ENCODE measurements around the gene PUSL1. TPM values are rescaled to one million over a fixed set of nuclear protein-coding genes. Genes with fewer than 3 reads are reported as not detected.

The PUSL1 gene
- total RNA-seq, 4 donors from 2014 or later, result 20.0 to 52.5 (median 33.2) TPM

DNA sequence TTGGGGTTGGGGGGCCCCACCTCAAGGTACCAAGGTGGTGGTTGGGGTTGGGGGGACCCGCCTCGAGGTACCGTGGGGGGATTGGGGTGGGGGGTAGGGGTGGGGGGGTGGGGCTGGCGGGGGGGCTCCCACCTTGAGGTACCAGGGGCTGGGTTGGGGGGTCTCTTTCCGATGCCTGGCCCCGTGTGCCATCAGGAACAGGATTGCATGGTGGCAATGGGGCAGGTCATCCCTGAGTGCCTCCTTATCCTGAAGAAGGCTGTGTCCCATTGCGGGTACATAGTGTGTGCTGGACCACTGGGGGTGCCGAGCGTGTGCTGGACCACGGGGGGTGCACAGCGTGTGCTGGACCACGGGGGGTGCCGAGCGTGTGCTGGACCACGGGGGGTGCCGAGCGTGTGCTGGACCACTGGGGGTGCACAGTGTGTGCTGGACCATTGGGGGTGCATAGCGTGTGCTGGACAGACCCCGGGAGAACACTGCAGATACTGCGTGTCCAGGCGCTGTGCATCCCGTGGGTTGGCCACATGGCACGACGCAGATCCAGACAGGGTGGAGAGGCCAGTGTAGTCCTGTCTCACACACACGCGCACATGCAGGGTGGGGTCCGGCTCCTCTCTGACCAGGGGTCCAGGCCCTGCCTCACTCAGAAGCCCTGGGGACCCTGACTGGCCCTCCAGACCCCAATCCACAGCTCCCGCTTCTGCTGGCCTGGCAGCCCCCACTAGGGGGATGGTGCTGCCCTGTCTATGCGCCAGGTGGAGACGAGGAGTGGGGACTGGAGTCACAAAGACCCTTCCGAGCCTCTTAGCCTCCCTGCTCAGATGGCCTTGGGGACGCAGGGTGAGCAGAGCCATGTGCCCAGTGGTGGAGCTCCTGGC lies 23.9 kb upstream of the PUSL1 start:
- intact Hi-C loops (cut with DNase I), result no loop called here
- Histone ChIP-seq H3K4me1 (peaks cover 9 to 34% (median 10%) of the 10 kb centered on the region in 3 donors), H3K36me3 (no peaks in the 10 kb centered on the region), H3K27me3 (peaks cover 0 to 39% (median 0%) of the 10 kb centered on the region in 4 donors), H3K4me3 (no peak overlapping the region), H3K27ac (no peak overlapping the region), H3K9me3 (no peaks in the 10 kb centered on the region)
- TF ChIP-seq, protein P1, sequence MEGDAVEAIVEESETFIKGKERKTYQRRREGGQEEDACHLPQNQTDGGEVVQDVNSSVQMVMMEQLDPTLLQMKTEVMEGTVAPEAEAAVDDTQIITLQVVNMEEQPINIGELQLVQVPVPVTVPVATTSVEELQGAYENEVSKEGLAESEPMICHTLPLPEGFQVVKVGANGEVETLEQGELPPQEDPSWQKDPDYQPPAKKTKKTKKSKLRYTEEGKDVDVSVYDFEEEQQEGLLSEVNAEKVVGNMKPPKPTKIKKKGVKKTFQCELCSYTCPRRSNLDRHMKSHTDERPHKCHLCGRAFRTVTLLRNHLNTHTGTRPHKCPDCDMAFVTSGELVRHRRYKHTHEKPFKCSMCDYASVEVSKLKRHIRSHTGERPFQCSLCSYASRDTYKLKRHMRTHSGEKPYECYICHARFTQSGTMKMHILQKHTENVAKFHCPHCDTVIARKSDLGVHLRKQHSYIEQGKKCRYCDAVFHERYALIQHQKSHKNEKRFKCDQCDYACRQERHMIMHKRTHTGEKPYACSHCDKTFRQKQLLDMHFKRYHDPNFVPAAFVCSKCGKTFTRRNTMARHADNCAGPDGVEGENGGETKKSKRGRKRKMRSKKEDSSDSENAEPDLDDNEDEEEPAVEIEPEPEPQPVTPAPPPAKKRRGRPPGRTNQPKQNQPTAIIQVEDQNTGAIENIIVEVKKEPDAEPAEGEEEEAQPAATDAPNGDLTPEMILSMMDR (IDR thresholded peaks at IDR 0.05), result no peak
- no peak for TF ChIP-seq POLR2A (IDR thresholded peaks at IDR 0.05)
- DNase-seq, result no peak
- WGBS, 2 donors, result 70% methylated on average over 5 of the region's 32 CpGs; no CpG with 5 or more reads in 1 of the 2 donors

DNA sequence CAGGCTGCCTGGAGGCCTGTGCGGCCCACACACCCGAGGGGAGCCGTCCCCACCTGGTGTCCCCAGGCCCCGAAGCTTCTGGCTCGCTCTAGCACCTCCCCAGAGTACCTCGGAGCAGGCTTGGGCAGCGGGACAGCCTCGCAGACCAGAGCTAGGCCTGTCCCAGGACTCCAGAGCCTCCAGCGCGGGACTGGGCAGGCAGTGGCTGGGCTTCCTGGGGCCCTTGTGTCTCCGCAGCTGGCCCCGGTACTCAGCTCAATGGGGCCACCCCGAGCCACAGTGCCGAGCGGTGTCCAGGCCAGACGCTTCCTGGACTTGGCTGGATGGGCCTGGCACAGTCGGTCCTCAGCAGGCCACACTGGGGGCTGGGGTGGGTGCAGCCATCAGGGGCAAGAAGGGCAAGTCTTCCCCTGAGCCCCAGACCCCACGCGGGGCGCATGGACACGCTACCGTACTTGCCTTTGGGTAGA lies 23.3 kb upstream of the PUSL1 start:
- Histone ChIP-seq H3K27me3 (peaks cover 0 to 41% (median 0%) of the 10 kb centered on the region in 4 donors), H3K4me1 (peaks cover 9 to 34% (median 10%) of the 10 kb centered on the region in 3 donors), H3K27ac (no peak overlapping the region), H3K36me3 (no peaks in the 10 kb centered on the region), H3K9me3 (no peaks in the 10 kb centered on the region), H3K4me3 (no peak overlapping the region)
- TF ChIP-seq, protein P1 (IDR thresholded peaks at IDR 0.05), result no peak
- TF ChIP-seq POLR2A (IDR thresholded peaks at IDR 0.05), result no peak
- intact Hi-C loops (cut with DNase I), result no loop called here
- no peak for DNase-seq
- WGBS, 2 donors, result 86% methylated on average over 12 of the region's 22 CpGs; no CpG with 5 or more reads in 1 of the 2 donors

DNA sequence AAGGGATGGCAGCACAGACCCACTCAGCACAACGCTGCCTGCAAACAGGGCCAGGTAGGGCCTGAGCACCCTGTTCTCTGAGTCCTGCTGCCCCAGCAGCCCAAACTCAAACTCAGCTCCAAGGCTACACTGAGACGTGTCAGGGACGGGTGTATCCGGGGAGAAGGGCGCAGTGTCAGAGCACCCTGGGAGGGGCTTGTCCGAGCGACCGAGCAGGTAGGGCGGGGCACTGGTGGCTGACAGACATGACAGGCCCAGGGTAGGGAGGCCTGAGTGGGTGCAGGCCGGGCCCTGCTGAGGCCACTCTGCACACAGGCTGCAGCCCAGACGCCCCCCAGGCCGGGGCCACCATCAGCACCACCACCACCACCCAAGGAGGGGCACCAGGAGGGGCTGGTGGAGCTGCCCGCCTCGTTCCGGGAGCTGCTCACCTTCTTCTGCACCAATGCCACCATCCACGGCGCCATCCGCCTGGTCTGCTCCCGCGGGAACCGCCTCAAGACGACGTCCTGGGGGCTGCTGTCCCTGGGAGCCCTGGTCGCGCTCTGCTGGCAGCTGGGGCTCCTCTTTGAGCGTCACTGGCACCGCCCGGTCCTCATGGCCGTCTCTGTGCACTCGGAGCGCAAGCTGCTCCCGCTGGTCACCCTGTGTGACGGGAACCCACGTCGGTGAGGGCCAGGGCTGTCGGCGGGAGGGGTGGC lies 22.6 kb upstream of the PUSL1 start:
- intact Hi-C loops (cut with DNase I), result no loop called here
- H3K27me3 ChIP-seq, result peaks cover 0 to 44% (median 0%) of the 10 kb centered on the region in 4 donors
- no peaks in the 10 kb centered on the region for H3K9me3 ChIP-seq

DNA sequence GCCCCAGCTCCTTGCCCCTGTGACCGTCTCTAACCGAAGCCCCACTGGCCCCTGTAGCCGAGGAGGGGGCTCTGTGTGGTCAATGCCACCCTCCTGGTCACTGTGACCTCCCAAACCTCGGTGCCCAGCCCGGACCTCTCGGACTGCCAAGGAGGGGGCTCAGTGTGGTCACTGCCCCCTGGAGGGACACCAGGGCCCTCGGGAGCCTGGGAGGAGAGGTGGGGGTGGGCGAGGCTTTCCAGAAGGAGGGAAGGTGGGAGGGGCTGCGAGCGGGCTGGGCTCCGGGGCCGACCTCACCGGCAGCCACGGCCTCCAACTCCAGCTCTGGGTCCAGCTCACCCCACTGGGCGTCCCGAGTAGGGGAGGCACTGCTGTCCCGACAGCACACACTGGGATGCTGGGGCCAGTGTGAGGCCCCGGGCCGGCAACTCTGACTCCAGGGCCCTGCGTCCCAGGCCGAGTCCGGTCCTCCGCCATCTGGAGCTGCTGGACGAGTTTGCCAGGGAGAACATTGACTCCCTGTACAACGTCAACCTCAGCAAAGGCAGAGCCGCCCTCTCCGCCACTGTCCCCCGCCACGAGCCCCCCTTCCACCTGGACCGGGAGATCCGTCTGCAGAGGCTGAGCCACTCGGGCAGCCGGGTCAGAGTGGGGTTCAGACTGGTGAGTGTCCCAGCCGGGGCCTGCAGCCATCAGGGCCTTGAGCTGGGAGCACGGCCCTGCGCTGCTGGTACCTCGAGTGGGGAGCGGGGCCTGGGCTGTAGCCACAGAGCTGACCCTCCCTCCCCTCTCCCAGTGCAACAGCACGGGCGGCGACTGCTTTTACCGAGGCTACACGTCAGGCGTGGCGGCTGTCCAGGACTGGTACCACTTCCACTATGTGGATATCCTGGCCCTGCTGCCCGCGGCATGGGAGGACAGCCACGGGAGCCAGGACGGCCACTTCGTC lies 21.8 kb upstream of the PUSL1 start:
- Histone ChIP-seq H3K36me3 (no peaks in the 10 kb centered on the region), H3K4me3 (no peak overlapping the region), H3K27me3 (peaks cover 0 to 44% (median 0%) of the 10 kb centered on the region in 4 donors), H3K9me3 (no peaks in the 10 kb centered on the region), H3K4me1 (peaks cover 15 to 43% (median 16%) of the 10 kb centered on the region in 3 donors), H3K27ac (no peak overlapping the region)
- intact Hi-C loops (cut with DNase I), result no loop called here
- TF ChIP-seq, protein P1 (IDR thresholded peaks at IDR 0.05), result no peak
- TF ChIP-seq POLR2A (IDR thresholded peaks at IDR 0.05), result no peak
- DNase-seq, result no peak
- 20 to 50% methylated on average over 1 to 2 of the region's 50 CpGs for WGBS, 2 donors

More for the DNA sequence above, 22.6 kb upstream of the PUSL1 start:
- 53% methylated on average over 3 of the region's 37 CpGs; no CpG with 5 or more reads in 1 of the 2 donors for WGBS, 2 donors
- DNase-seq, result no peak
- TF ChIP-seq POLR2A (IDR thresholded peaks at IDR 0.05), result no peak
- TF ChIP-seq, protein P1 (IDR thresholded peaks at IDR 0.05), result no peak
- no peaks in the 10 kb centered on the region for H3K36me3 ChIP-seq
- H3K27ac ChIP-seq, result no peak overlapping the region
- peaks cover 10 to 40% (median 10%) of the 10 kb centered on the region in 3 donors for H3K4me1 ChIP-seq
- H3K4me3 ChIP-seq, result no peak overlapping the region
